Suprapubic skin (tissue), 4 donors: ENCODE data around the gene TBL1X. TPM values are rescaled to one million over a fixed set of nuclear protein-coding genes. Genes with fewer than 3 reads are reported as not detected.

ENCODE experiments used
- DNase-seq, 2 donors: peaks; one replicate each; pipeline ENCODE4 v3.0.0-alpha.2; 2019; ENCODE audit warnings: low spot score in 2 of 2
- H3K27ac ChIP-seq: fragments of 200-600 bp; sonication (generic); one replicate; pipeline ENCODE4 v1.5.1; 2019
- H3K27me3 ChIP-seq: fragments of 200-600 bp; sonication (generic); one replicate; pipeline ENCODE4 v1.5.1; 2019
- H3K36me3 ChIP-seq: fragments of 200-600 bp; sonication (generic); one replicate; pipeline ENCODE4 v1.5.1; 2019
- H3K4me1 ChIP-seq: fragments of 200-600 bp; sonication (generic); one replicate; pipeline ENCODE4 v1.5.1; 2019
- H3K4me3 ChIP-seq: fragments of 200-600 bp; sonication (generic); one replicate; pipeline ENCODE4 v1.5.1; 2019; ENCODE audit warnings: mild to moderate bottlenecking
- H3K9me3 ChIP-seq: fragments of 200-600 bp; sonication (generic); one replicate; pipeline ENCODE4 v1.5.1; 2019
- EP300 ChIP-seq: sonication (generic); formaldehyde crosslinking; IDR thresholded peaks from one replicate; pipeline ENCODE4 v1.6.1; 2017; ENCODE audit warnings: antibody characterized with exemption
- POLR2A ChIP-seq, 2 donors: fragments of 450-650 bp; IDR thresholded peaks; one replicate each; pipeline ENCODE4 v1.6.1; 2017; ENCODE audit warnings: antibody characterized with exemption in 2 of 2, mild to moderate bottlenecking in 2 of 2, moderate library complexity in 2 of 2
- POLR2AphosphoS5 ChIP-seq, 3 donors: sonication (generic); formaldehyde crosslinking; IDR thresholded peaks; one replicate each; pipeline ENCODE4 v1.6.1; 2017; ENCODE audit warnings: antibody characterized with exemption in 3 of 3
- WGBS: methylation state at CpG from one replicate; pipeline ENCODE4 v1.1.5; 2018; 5-methylcytosine and 5-hydroxymethylcytosine counted together
- total RNA-seq, 4 donors: library from RNA; depleted of rRNA; stranded (reverse); fragments of >200 nt; gene quantifications; one replicate each; pipeline ENCODE4 v1.1.0, GENCODE V29; 2016
- TF ChIP-seq, protein P1 (sequence below), 2 donors: fragments of 200-600 bp in 1 of 2; fragments of 450-650 bp in 1 of 2; sonication (generic) in 1 of 2; IDR thresholded peaks; one replicate each; pipeline ENCODE4 v1.5.1; 2016 to 2019; ENCODE audit warnings: antibody characterized with exemption in 2 of 2, mild to moderate bottlenecking in 1 of 2, moderate library complexity in 1 of 2

Gene TBL1X
- total RNA-seq, 4 donors from 2014 or later: 13.2 to 31.0 (median 17.1) TPM

DNA sequence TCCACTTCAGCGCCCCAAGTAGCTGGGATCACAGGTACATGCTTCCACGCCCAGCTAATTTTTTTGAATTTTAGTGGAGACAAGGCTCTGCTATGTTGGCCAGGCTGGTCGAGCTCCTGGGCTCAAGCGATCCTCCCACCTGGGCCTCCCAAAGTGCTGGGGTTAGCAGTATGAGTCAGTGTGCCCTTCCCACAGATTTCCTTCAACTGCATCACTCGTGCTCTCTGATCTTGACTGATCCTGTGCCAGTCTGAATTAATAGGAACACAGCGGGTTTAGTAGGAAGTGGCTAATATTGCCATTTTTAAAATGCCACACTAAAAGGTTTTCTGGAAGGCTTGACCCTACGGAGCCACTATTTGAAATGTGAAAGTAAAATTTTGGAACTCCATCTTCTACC is 317.1 kb downstream of the TBL1X start:
- H3K27me3 ChIP-seq: peaks cover 14% of the 10 kb centered on the region
- H3K9me3 ChIP-seq: no peaks in the 10 kb centered on the region
- WGBS: 67% methylated on average over 7 of the region's 7 CpGs
- DNase-seq: no peak
- no peak overlapping the region for H3K4me3 ChIP-seq
- TF ChIP-seq POLR2AphosphoS5 (IDR thresholded peaks at IDR 0.05): no peak
- TF ChIP-seq EP300: no peak
- TF ChIP-seq, protein P1, sequence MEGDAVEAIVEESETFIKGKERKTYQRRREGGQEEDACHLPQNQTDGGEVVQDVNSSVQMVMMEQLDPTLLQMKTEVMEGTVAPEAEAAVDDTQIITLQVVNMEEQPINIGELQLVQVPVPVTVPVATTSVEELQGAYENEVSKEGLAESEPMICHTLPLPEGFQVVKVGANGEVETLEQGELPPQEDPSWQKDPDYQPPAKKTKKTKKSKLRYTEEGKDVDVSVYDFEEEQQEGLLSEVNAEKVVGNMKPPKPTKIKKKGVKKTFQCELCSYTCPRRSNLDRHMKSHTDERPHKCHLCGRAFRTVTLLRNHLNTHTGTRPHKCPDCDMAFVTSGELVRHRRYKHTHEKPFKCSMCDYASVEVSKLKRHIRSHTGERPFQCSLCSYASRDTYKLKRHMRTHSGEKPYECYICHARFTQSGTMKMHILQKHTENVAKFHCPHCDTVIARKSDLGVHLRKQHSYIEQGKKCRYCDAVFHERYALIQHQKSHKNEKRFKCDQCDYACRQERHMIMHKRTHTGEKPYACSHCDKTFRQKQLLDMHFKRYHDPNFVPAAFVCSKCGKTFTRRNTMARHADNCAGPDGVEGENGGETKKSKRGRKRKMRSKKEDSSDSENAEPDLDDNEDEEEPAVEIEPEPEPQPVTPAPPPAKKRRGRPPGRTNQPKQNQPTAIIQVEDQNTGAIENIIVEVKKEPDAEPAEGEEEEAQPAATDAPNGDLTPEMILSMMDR (IDR thresholded peaks at IDR 0.05): no peak
- no peak for TF ChIP-seq POLR2A (IDR thresholded peaks at IDR 0.05)
- no peaks in the 10 kb centered on the region for H3K36me3 ChIP-seq
- H3K4me1 ChIP-seq: peaks cover 11% of the 10 kb centered on the region
- H3K27ac ChIP-seq: no peak overlapping the region

DNA sequence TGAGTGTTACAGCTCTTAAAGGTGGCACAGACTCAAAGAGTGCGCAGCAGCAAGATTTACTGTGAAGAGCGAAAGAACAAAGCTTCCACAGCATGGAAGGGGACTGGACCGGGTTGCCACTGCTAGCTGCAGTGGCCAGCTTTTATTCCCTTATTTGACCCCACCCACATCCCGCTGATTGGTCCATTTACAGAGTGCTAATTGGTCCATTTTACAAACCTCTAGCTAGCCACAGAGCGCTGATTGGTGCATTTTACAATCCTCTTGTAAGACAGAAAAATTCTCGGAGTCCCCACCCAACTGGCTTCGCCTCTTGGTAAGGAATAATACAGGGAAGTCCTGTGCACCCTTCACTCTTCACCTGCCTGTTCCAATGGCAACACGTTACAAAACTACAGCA is 319.5 kb downstream of the TBL1X start:
- peaks cover 13% of the 10 kb centered on the region for H3K4me1 ChIP-seq
- H3K27ac ChIP-seq: no peak overlapping the region
- 89% methylated on average over 8 of the region's 8 CpGs for WGBS
- H3K36me3 ChIP-seq: no peaks in the 10 kb centered on the region
- H3K4me3 ChIP-seq: no peak overlapping the region
- no peaks in the 10 kb centered on the region for H3K9me3 ChIP-seq
- H3K27me3 ChIP-seq: peaks cover 14% of the 10 kb centered on the region
- TF ChIP-seq POLR2AphosphoS5 (IDR thresholded peaks at IDR 0.05): no peak
- no peak for DNase-seq

DNA sequence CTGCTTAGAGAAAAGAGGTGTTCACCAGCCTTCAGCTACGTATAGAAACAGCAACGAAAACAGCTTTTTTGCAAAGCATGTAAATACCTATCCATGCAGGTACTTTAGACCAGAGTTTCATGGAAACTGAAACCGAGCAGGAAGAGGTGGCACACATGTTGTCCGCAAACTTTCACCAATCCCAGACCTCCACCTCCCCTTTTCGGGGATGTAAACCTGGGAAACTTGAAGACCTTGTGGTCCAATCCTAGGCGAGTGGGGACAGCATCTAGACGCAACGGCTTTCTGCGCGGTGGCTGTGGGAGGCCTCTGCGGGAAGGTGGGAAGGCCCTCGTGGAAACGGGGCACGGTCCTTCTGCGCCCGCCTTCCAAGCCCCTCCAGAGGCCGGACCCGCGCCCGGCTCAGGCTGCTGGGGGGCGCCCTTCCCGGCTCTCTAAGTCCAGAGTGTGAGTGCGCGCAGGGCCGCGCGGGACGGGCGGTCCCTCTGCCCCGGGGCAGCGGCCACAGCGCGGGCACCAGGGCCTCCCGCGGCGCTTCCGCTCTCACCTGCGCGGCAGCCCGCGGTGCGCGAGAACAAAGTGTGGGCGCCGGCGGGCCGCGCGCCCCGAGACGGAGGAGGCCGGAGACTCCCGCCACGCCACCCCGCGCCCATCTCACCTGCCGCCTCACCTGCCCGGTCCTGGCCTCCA is 320.5 kb downstream of the TBL1X start:
- peaks cover 14% of the 10 kb centered on the region for H3K27me3 ChIP-seq
- no peak for TF ChIP-seq POLR2AphosphoS5 (IDR thresholded peaks at IDR 0.05)
- TF ChIP-seq, protein P1 (IDR thresholded peaks at IDR 0.05): no peak
- TF ChIP-seq POLR2A (IDR thresholded peaks at IDR 0.05): no peak
- TF ChIP-seq EP300: no peak
- no peaks in the 10 kb centered on the region for H3K36me3 ChIP-seq
- peak overlapping the region; percentile 57 for H3K4me3 ChIP-seq
- H3K27ac ChIP-seq: no peak overlapping the region
- 31% methylated on average over 23 of the region's 58 CpGs for WGBS
- peaks cover 13% of the 10 kb centered on the region for H3K4me1 ChIP-seq
- DNase-seq: no peak
- no peaks in the 10 kb centered on the region for H3K9me3 ChIP-seq

DNA sequence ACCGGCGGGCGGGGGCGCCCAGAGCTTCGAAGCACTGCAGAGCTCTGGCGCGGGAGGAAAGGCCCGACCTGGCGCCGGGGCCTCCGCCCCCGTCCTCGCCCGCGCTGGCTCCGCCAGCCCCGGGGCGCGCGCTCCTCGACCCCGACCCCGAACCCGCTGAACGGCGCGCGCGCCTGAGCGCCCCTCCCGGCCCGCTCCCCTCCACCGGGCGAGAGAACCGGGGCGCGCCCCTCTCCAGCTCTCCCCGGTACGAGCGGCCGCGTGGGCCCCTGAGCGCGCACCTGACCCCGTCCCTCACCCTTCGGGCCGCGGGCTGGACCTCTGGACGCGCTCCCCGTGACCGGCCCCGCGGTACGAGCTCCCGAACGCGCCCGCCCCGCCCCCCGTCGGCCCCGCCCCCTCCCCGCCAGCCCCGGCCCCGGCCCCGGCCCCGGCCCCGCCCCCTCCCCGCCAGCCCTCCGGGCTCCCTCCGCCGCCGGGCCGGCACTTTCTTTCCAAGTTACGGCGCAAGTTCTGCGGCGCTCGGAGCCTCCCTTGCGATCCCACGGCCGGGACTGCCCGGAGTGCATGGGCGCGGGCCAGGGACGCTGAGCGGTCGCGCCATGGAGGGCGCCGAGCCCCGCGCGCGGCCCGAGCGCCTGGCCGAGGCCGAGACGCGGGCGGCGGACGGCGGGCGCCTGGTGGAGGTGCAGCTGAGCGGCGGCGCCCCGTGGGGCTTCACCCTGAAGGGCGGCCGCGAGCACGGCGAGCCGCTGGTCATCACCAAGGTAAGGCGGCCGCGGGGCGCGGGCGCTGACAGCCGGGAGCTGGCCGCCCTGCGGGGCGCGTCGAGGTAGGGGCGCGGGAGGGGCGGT is 321.3 kb downstream of the TBL1X start, which contains the start of gene SHROOM2:
Gene SHROOM2, plus strand, starts transcription at position 486 of the 854 bp plus-strand sequence. Its CDS starts 117 bp downstream, at position 603.
- peaks cover 13% of the 10 kb centered on the region for H3K4me1 ChIP-seq
- no peaks in the 10 kb centered on the region for H3K36me3 ChIP-seq
- no peak for TF ChIP-seq EP300
- no peak for DNase-seq
- H3K4me3 ChIP-seq: peak within 1 kb of the TSS; percentile 57
- H3K27me3 ChIP-seq: peaks cover 14% of the 10 kb centered on the region
- peak within 1 kb of the TSS; percentile 51 for H3K27ac ChIP-seq
- no CpG with 5 or more reads among the region's 132 CpGs for WGBS
- H3K9me3 ChIP-seq: no peaks in the 10 kb centered on the region

DNA sequence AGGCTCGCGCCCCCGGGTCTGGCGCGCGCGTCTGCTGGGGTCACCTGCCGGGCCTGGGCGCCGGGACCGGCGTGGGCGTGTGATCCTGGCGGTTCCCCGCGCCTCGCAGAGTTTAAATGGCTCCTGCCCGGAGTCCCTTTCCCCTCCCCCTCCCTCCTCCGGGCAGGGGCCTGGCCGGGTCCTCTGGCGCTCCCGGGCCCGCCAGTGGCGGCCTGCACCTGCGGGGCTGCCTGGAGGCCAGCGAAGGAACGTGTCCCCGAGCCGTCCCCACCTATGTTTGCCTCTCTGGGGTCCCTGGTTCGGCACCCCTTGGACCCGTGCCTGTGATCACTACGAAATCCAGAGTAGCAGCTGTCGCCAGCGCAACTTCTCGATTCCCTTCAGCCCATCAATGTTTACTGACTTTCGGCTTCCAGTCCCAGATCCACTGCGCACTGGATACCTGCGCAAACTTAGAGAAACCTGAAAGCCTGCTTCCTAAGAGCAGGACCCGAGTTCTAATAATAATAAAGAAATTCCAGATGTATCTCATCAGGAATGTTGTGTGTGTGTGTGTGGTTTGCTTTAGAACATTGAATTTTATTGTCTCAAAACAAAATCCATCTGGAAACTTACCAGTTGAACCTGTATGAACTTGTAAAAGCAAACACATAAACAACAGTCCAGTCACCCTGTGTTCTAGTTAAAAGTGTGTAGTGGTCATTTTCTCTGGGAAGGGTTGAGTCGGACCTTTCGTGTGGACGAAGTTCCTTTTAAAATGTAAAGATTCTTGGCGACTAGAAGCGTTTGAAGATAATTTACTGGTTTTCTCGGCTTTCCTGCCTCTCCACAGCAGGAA is 322.2 kb downstream of the TBL1X start:
- TF ChIP-seq POLR2A (IDR thresholded peaks at IDR 0.05): no peak
- no peak for TF ChIP-seq POLR2AphosphoS5 (IDR thresholded peaks at IDR 0.05)
- TF ChIP-seq EP300: no peak
- TF ChIP-seq, protein P1 (IDR thresholded peaks at IDR 0.05): no peak
- DNase-seq: no peak
- Histone ChIP-seq H3K4me3 (peak overlapping the region; percentile 57), H3K27ac (peak overlapping the region; percentile 51), H3K36me3 (no peaks in the 10 kb centered on the region), H3K27me3 (peaks cover 14% of the 10 kb centered on the region), H3K4me1 (peaks cover 13% of the 10 kb centered on the region), H3K9me3 (no peaks in the 10 kb centered on the region)
- WGBS: 25% methylated on average over 20 of the region's 45 CpGs
